HepG2 (cell line): ENCODE data around the gene KCTD6. TPM values are rescaled to one million over a fixed set of nuclear protein-coding genes. Genes with fewer than 3 reads are reported as not detected.

Source experiments
- ARHGAP35 ChIP-seq: sonication (generic); formaldehyde crosslinking; IDR thresholded peaks from 2 replicates; pipeline ENCODE4 v1.9.0; 2022; ENCODE audit warnings: mild to moderate bottlenecking, inconsistent platforms, moderate library complexity, missing genetic modification reagents, borderline replicate concordance
- FOSL2 ChIP-seq: sonication (generic); formaldehyde crosslinking; IDR thresholded peaks from 2 replicates; pipeline ENCODE4 v1.4.0; 2020; ENCODE audit warnings: missing genetic modification reagents
- FOXA1 ChIP-seq, 2 experiments: fragments of 450-650 bp in 1 of 2; sonication (generic) in 1 of 2; formaldehyde crosslinking in 1 of 2; IDR thresholded peaks; 2 replicates each; pipeline versions ENCODE4 v1.4.0 to v1.6.1; 2016 to 2020; ENCODE audit warnings: missing genetic modification reagents in 1 of 2
- GLI4 ChIP-seq: sonication (generic); formaldehyde crosslinking; IDR thresholded peaks from 2 replicates; pipeline ENCODE4 v1.5.1; 2020; ENCODE audit warnings: missing genetic modification reagents, mild to moderate bottlenecking, moderate library complexity, borderline replicate concordance
- HNF1A ChIP-seq, 2 experiments: sonication (generic) in 1 of 2; formaldehyde crosslinking in 1 of 2; IDR thresholded peaks; 2 replicates each; pipeline versions ENCODE4 v1.4.0 to v1.6.1; 2016 to 2020; ENCODE audit warnings: borderline replicate concordance in 1 of 2, low read depth in 1 of 2, mild to moderate bottlenecking in 1 of 2, missing genetic modification reagents in 1 of 2
- MAF1 ChIP-seq: sonication (generic); formaldehyde crosslinking; IDR thresholded peaks from 2 replicates; pipeline ENCODE4 v1.5.0; 2020; ENCODE audit warnings: missing genetic modification reagents, borderline replicate concordance
- MIER3 ChIP-seq: IDR thresholded peaks from 2 replicates; pipeline ENCODE4 v1.6.1; 2016; ENCODE audit warnings: missing compliant biosample characterization, borderline replicate concordance
- NR2F1 ChIP-seq, 2 experiments: fragments of 450-650 bp in 1 of 2; formaldehyde crosslinking in 1 of 2; IDR thresholded peaks; 2 replicates each; pipeline versions ENCODE4 v1.5.0 to v1.6.1; 2016 to 2020; ENCODE audit warnings: mild to moderate bottlenecking in 1 of 2, missing compliant biosample characterization in 1 of 2, missing genetic modification reagents in 1 of 2, moderate library complexity in 1 of 2
- RXRA ChIP-seq: sonication (generic); formaldehyde crosslinking; IDR thresholded peaks from 2 replicates; pipeline ENCODE4 v1.5.1; 2020; ENCODE audit warnings: missing genetic modification reagents
- SALL1 ChIP-seq: sonication (generic); formaldehyde crosslinking; IDR thresholded peaks from 2 replicates; pipeline ENCODE4 v1.8.0; 2022; ENCODE audit warnings: mild to moderate bottlenecking, missing genetic modification reagents
- SOX13 ChIP-seq, 3 experiments: fragments of 450-650 bp in 1 of 3; sonication (generic) in 1 of 3; formaldehyde crosslinking in 1 of 3; IDR thresholded peaks in 2 of 3; conservative IDR thresholded peaks in 1 of 3; 2 replicates each; pipeline versions ENCODE4 v1.5.0 to v1.6.1; 2016 to 2020; ENCODE audit warnings: antibody characterized with exemption in 1 of 3, mild to moderate bottlenecking in 1 of 3, missing compliant biosample characterization in 1 of 3, missing genetic modification reagents in 1 of 3, moderate library complexity in 1 of 3
- SP4 ChIP-seq: sonication (generic); formaldehyde crosslinking; IDR thresholded peaks from 2 replicates; pipeline ENCODE4 v1.8.1; 2023; ENCODE audit warnings: mild to moderate bottlenecking, missing genetic modification reagents
- TFE3 ChIP-seq: IDR thresholded peaks from 2 replicates; pipeline ENCODE4 v1.6.1; 2016
- TSC22D2 ChIP-seq: sonication (generic); formaldehyde crosslinking; IDR thresholded peaks from 2 replicates; pipeline ENCODE4 v1.5.1; 2020; ENCODE audit warnings: missing genetic modification reagents, mild to moderate bottlenecking, borderline replicate concordance
- ZBTB21 ChIP-seq: sonication (generic); formaldehyde crosslinking; IDR thresholded peaks from 2 replicates; pipeline ENCODE4 v1.4.0; 2020; ENCODE audit warnings: missing genetic modification reagents
- ZBTB7A ChIP-seq: sonication (generic); formaldehyde crosslinking; IDR thresholded peaks from 2 replicates; pipeline ENCODE4 v1.8.0; 2022; ENCODE audit warnings: mild to moderate bottlenecking, missing genetic modification reagents
- ZNF124 ChIP-seq: sonication (generic); formaldehyde crosslinking; IDR thresholded peaks from 2 replicates; pipeline ENCODE4 v1.4.0; 2020; ENCODE audit warnings: missing genetic modification reagents
- ZNF230 ChIP-seq: sonication (generic); formaldehyde crosslinking; IDR thresholded peaks from 2 replicates; pipeline ENCODE4 v1.4.0; 2020; ENCODE audit warnings: mild to moderate bottlenecking, missing genetic modification reagents
- ZNF281 ChIP-seq: sonication (generic); formaldehyde crosslinking; IDR thresholded peaks from 2 replicates; pipeline ENCODE4 v1.4.0; 2020; ENCODE audit warnings: missing genetic modification reagents, borderline replicate concordance
- ZNF792 ChIP-seq: IDR thresholded peaks from 2 replicates; pipeline ENCODE4 v1.6.1; 2016
- ZSCAN9 ChIP-seq: IDR thresholded peaks from 2 replicates; pipeline ENCODE4 v1.6.1; 2016; ENCODE audit warnings: borderline replicate concordance
- polyA plus RNA-seq, 8 experiments: library from polyadenylated mRNA; depleted of rRNA in 3 of 8; stranded (reverse) in 7 of 8; unstranded in 1 of 8; fragments of >200 nt; fragmentation: Illumina TruSeq in 4 of 8; extraction: Trizol in 4 of 8; gene quantifications; 2 replicates each; pipeline versions ENCODE4 v1.2.1 to v1.2.3, GENCODE V29; 2011 to 2016; ENCODE audit warnings: low read depth in 4 of 8, missing spikeins in 1 of 8, mixed read lengths in 1 of 8; ENCODE audit not compliant: insufficient read depth in 1 of 8
- total RNA-seq, 5 experiments: library from RNA; depleted of rRNA; stranded (reverse); fragments of >200 nt; fragmentation: Illumina TruSeq; extraction: Trizol; gene quantifications; 2 replicates each; pipeline ENCODE4 v1.2.3, GENCODE V29; 2016; ENCODE audit warnings: low read depth in 1 of 5

The KCTD6 gene
- total and polyA plus RNA-seq, 2 of the 13 experiments (the other 11 are each of a cell fraction or from before 2014, with no cell fraction given) = 13.4 to 14.2 TPM

DNA sequence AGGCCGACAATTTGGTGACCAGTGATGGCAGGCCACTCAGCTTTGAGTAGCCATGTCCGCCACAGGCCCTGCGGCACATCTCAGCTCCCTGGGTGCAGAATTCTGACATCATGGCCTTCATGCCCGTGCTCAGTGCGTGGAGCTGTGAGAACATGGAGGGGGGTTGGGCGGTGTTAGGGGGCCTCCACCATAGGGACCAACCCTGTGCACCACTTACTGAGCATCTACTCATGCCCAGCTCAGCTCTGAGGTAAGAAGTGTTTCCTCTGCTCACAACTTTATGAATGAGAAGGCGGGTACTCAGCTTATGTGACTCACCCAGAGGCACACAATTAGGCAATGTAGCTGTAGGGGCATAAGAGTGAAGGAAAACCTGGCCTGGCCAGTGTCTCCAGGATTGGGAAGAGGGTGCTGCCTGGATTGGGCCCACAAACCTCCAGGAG is 34.6 kb downstream of the KCTD6 start (continued):
- TF ChIP-seq SOX13 (IDR thresholded peaks at IDR 0.05) (0 out of 2 replicates have a peak, but pooled peaks have one; percentile 16), SOX13 (CRISPR knock-in tag; conservative IDR thresholded peaks at IDR 0.05 in 1 of 2, IDR thresholded peaks at IDR 0.05 in 1 of 2) (peak in 1 of 2 experiments; percentile 61; a peak in 2 of 4 replicates), GLI4 (CRISPR knock-in tag) (no peak), ARHGAP35 (CRISPR knock-in tag) (no peak), ZNF281 (CRISPR knock-in tag) (no peak), MAF1 (no peak), TFE3 (CRISPR knock-in tag) (peak; percentile 42; the same call in 1 of the 2 replicates), TSC22D2 (CRISPR knock-in tag) (no peak), ZNF792 (CRISPR knock-in tag) (peak; percentile 70; the same call in 1 of the 2 replicates), FOXA1 (IDR thresholded peaks at IDR 0.05) (no peak), FOXA1 (CRISPR knock-in tag; IDR thresholded peaks at IDR 0.05) (peak; percentile 46; the same call in 1 of the 2 replicates), MIER3 (0 out of 2 replicates have a peak, but pooled peaks have one; percentile 44), HNF1A (IDR thresholded peaks at IDR 0.05; ENCODE audit: low read depth) (no peak), HNF1A (CRISPR knock-in tag; IDR thresholded peaks at IDR 0.05; ENCODE audit: borderline replicate concordance) (0 out of 2 replicates have a peak, but pooled peaks have one; percentile 58), ZBTB7A (CRISPR knock-in tag) (no peak), NR2F1 (CRISPR knock-in tag; IDR thresholded peaks at IDR 0.05) (no peak), ZNF230 (CRISPR knock-in tag) (no peak), SP4 (peak; percentile 53; the same call in 1 of the 2 replicates), ZSCAN9 (CRISPR knock-in tag) (0 out of 2 replicates have a peak, but pooled peaks have one; percentile 32), SALL1 (CRISPR knock-in tag) (peak; percentile 54; the same call in 1 of the 2 replicates), FOSL2 (CRISPR knock-in tag) (peak; percentile 99), ZBTB21 (CRISPR knock-in tag) (peak; percentile 68; the same call in 1 of the 2 replicates), ZNF124 (CRISPR knock-in tag) (0 out of 2 replicates have a peak, but pooled peaks have one; percentile 48), RXRA (CRISPR knock-in tag) (peak; percentile 11)
